HG03025 (cell line): ENCODE results near the gene IL12RB2.
A peak's percentile ranks its signal among the peaks of the same experiment; 100 is the strongest.

ENCODE experiments used
- ATAC-seq: cut with Tn5 transposase; IDR thresholded peaks from one replicate; pipeline ENCODE4 v1.9.1; 2021; ENCODE audit warnings: mild to moderate bottlenecking, moderate library complexity; ENCODE audit not compliant: unreplicated experiment, low FRiP score

Gene IL12RB2

GRCh38 chr1:67313934-67314671 lies 6.4 kb downstream of the IL12RB2 start:
- ATAC-seq = no peak

GRCh38 chr1:67314696-67315095 lies 7.0 kb downstream of the IL12RB2 start:
- no peak for ATAC-seq

GRCh38 chr1:67316180-67316902 lies 8.7 kb downstream of the IL12RB2 start:
- no peak for ATAC-seq

- ATAC-seq = no peak
These were observed 9.2 kb downstream of the IL12RB2 start for GRCh38 chr1:67316918-67317317.

GRCh38 chr1:67317803-67318202 lies 10.1 kb downstream of the IL12RB2 start:
- ATAC-seq = no peak

DNA sequence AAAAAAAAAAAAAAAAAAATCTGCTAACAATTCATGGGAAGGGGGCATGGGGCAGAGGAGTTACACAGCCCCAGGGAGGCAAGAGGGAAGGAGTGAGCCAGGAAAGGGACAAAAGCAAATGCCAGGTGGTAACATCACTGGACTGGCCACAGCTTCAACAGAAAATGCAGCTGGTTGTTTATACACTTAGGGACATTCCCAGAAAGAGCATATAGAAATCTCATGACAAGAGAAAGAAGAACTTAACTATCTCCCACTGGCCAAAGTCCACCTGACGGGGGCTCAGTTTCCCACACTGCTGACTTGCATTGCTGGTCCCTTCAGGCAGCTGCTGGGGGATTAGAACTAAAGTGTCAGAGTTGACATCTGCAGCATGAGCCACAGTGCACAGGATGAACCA lies 14.8 kb downstream of the IL12RB2 start:
- ATAC-seq = no peak

- no peak for ATAC-seq
These were observed 15.4 kb downstream of the IL12RB2 start for GRCh38 chr1:67323087-67323486.

DNA sequence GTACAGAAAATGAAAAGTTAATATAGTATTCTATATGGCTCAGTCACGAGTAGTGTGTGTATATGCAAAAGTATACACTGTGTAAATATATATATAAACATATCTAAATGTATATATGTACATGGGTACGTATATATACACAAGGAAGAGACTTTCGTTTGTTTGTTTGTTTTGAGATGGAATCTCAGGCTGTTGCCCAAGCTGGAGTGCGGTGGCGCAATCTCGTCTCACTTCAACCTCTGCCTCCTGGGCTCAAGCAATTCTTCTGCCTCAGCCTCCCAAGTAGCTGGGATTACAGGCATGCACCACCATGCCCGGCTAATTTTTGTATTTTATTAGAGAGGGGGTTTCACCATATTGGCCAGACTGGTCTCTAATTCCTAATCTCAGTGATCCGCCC lies 16.4 kb downstream of the IL12RB2 start:
- no peak for ATAC-seq

DNA sequence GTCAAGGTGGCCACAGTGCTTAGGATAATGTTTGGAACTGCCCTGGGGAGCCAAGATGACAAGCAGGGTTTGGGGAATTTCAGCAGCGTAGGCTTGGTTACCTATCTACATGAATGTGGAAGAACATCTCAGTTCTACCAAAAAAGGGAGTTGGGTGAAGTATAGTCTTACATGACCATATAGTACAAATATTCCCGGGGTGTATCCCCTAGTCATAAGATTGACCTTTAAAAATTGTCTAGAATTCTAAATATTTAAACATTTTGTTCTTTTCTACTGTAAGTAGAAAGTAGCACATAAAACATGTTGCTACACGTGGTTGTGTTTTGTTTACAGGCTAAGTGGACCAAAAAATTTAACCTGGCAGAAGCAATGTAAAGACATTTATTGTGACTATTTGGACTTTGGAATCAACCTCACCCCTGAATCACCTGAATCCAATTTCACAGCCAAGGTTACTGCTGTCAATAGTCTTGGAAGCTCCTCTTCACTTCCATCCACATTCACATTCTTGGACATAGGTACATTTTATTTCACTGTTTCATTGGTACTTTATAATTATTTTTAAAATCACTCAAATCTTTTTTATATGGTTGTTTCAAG lies 20.3 kb downstream of the IL12RB2 start:
- no peak for ATAC-seq

DNA sequence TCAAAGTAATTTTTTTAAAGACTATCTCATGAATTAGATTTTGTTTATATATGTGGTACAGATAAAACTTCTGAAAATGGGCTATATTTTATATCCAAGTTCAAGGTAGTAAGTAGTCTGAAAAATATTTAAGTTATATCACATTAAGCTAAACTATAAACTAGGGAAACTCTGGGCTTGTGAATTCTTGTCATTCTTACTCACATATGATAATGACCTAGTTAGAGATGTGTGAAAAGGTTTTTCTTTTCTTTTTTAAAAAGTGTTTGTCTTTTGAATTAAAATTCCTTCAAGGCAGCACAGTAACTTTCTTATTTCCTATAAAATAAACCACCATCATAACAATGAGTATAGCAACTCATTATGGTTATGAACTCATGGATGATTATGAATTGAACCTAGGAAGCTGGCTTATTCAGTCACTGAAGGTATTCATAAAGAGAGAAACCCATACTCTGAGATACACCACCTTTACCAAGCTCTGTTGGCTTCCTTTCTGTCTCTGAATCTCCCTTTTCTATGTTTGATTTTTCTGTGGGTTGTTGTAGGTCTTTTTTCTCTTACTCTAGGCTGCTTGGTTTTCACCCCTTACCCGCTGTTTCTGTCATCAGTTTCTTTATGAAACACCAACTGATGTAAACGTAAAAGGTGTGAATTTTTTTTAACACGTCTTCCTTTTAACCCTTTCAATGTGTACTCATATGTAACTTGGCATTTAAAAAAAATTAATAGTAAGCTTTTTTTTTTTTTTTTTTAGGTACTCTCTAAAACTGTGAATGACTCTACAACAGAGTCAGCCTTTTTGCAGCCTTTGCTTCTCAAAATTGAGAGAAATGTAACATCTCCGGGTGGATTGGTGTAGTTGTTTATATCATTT lies 25.2 kb downstream of the IL12RB2 start:
- peak; percentile 82 for ATAC-seq

- no peak for ATAC-seq
These were observed 25.9 kb downstream of the IL12RB2 start for GRCh38 chr1:67333603-67334002.

DNA sequence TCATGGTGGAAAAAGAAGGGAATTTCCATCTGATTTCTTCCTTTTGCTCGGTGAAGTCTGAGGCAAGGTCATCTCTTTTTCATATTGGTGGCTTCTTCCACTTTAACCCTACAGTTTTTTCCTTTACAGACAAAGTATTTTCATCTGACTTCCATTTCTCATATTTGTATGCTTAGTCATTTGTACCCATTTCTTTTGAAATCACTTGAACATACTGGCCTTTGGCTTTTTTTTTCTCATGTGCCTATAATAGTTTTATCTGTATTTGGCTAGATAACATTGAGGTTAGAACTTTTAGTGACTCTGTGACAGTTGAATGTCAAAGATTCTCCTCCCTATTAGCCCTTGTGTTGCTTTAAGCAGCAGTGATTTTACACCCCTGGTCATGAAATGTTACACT lies 27.7 kb downstream of the IL12RB2 start:
- no peak for ATAC-seq

DNA sequence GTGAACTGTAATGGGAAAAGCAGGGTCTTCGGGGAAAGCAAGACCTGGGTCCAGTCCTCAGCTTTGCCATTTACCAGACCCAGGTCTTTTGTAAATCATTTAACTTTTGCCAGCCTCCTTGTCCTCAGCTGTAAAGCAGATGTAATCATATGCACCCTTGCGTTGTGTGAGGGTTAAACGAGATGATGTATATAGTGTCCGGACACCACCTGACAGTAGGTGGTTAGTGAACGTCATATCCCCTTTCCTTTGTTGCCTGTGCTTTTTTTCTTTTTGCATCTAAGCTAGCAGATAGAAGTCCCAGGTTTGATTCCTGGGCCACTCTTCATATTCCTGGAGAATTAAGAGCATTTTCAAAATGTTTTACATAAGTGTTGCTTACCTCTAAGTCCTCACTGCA lies 28.5 kb downstream of the IL12RB2 start:
- no peak for ATAC-seq

DNA sequence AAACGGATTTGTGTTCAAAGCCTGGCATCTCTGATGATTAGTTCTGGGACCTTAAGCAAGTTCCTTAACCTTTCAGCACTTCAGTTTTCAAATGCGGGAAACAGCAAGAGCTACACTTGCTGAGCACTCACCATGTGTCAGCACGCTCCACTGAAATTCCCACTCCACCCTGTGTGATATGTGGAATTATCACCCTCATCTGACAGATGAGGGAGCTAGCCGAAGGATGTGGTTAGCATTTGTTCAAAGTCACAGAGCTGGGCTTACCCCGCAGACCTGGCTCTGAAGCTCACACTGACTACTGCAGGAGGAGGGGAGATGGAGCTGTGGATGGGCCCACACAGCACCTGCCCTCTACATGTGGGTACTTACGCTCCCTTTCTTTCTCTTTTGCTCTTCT lies 29.1 kb downstream of the IL12RB2 start:
- ATAC-seq = no peak

DNA sequence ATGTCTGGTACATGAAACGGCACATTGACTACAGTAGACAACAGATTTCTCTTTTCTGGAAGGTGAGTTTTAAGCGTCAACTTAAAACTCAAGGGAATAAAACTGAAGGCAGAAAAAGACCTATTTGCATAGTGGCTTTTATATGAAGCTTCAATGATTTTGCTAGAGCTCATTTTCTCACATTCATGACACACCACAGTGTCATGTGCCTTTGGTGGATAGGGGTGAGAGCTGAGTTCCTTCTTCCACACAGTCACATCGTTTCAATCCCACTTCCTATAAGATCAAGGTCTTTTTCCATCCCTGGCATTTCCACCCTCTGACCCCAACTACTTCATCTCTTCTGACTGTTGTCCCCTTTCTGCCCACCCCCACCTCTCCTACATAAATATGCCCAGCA lies 31.0 kb downstream of the IL12RB2 start:
- no peak for ATAC-seq

GRCh38 chr1:67339623-67340343 lies 32.1 kb downstream of the IL12RB2 start:
- no peak for ATAC-seq

GRCh38 chr1:67342076-67342890 lies 34.6 kb downstream of the IL12RB2 start:
- ATAC-seq = no peak

DNA sequence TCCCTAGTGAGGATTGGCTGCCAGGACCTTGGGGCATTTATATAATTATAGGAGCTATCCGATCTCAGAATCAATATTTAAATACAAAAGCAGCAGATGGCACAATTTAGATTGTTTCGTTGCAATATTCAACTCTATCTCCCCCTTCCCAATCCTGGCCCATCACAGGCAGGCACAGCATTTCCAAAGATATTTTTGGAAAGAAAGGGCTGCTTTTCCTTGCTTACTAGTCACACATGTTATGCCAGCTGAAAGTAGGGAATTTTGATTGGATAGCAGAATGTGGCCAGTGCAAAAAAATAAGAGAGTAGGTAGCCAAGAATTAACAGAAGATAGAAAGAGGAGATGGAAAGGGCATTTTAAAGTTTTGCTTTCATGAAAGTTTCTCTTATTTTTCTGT lies 37.9 kb downstream of the IL12RB2 start:
- ATAC-seq = no peak

DNA sequence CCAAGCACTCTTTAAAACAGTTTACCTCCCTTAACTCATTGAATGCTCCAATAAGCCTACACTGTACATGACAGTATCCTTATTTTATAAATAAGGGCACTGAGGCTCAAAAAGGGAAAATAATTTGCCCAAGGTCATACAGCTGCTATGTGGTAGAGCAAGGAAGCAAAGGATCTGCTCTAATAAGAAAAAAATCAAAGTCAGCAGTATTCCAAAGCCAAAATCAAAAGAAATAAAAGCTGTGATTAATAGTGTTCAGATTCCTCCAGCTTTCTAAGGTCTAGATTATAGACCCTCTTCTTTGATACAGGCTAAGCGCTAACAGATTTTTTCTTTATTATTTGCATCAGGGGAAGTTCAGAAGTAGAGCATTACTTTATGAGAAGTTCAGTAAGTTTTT lies 39.3 kb downstream of the IL12RB2 start:
- ATAC-seq = no peak
